GM19193 (cell line): ENCODE results near the gene RIMKLA.

ENCODE experiments used
- POLR2A ChIP-seq: IDR thresholded peaks from 4 replicates; pipeline ENCODE4 v1.6.1; 2011; ENCODE audit not compliant: insufficient read depth, insufficient read length; ENCODE audit errors: extremely low read depth

The RIMKLA gene

GRCh38 chr1:42364089-42364488, 16.5 kb upstream of the RIMKLA start:
- TF ChIP-seq POLR2A = no peak

GRCh38 chr1:42364542-42364941, 16.1 kb upstream of the RIMKLA start:
- no peak for TF ChIP-seq POLR2A

- TF ChIP-seq POLR2A = no peak
These were observed 15.5 kb upstream of the RIMKLA start for GRCh38 chr1:42365118-42365517.

GRCh38 chr1:42368096-42368795, 12.3 kb upstream of the RIMKLA start:
- no peak for TF ChIP-seq POLR2A

GRCh38 chr1:42369471-42369870, 11.1 kb upstream of the RIMKLA start:
- no peak for TF ChIP-seq POLR2A

- no peak for TF ChIP-seq POLR2A
These were observed 9.6 kb upstream of the RIMKLA start for GRCh38 chr1:42370876-42371549.

- TF ChIP-seq POLR2A = no peak
These were observed 7.8 kb upstream of the RIMKLA start for GRCh38 chr1:42372796-42373195.

GRCh38 chr1:42379794-42380585, 602 bp upstream of the RIMKLA start:
- TF ChIP-seq POLR2A = no peak

- no peak for TF ChIP-seq POLR2A
These were observed 685 bp downstream of the RIMKLA start for GRCh38 chr1:42381280-42381673.

- no peak for TF ChIP-seq POLR2A
These were observed 4.7 kb downstream of the RIMKLA start for GRCh38 chr1:42385283-42385682.

- TF ChIP-seq POLR2A = no peak
These were observed 5.5 kb downstream of the RIMKLA start for GRCh38 chr1:42386051-42386450.

GRCh38 chr1:42392255-42392654, 11.7 kb downstream of the RIMKLA start:
- no peak for TF ChIP-seq POLR2A

GRCh38 chr1:42392967-42393848, 12.6 kb downstream of the RIMKLA start:
- TF ChIP-seq POLR2A = no peak

- no peak for TF ChIP-seq POLR2A
These were observed 18.9 kb downstream of the RIMKLA start for GRCh38 chr1:42399315-42400100.
